IPS-18a (cell line): Measurements from ENCODE around the gene C14orf93.

Experiments
- H3K27ac ChIP-seq: one replicate; pipeline ENCODE4 v1.5.1; 2013; ENCODE audit warnings: low read length
- H3K27me3 ChIP-seq: one replicate; pipeline ENCODE4 v1.6.1; 2013; ENCODE audit warnings: mild to moderate bottlenecking, low read length; ENCODE audit not compliant: control insufficient read depth, insufficient read depth
- H3K36me3 ChIP-seq: one replicate; pipeline ENCODE4 v1.6.1; 2013; ENCODE audit warnings: low read depth, low read length; ENCODE audit not compliant: control insufficient read depth
- H3K4me1 ChIP-seq: one replicate; pipeline ENCODE4 v1.6.1; 2013; ENCODE audit warnings: low read depth, low read length; ENCODE audit not compliant: control insufficient read depth
- H3K4me3 ChIP-seq: one replicate; pipeline ENCODE4 v1.5.1; 2013; ENCODE audit warnings: low read length
- H3K9ac ChIP-seq: one replicate; pipeline ENCODE4 v1.6.1; 2013; ENCODE audit warnings: mild to moderate bottlenecking, low read length, moderate library complexity
- H3K9me3 ChIP-seq: one replicate; pipeline ENCODE4 v1.6.1; 2013; ENCODE audit warnings: low read depth, low read length; ENCODE audit not compliant: control insufficient read depth

C14orf93 gene

GRCh38 chr14:22996768-22997654 lies 12.9 kb downstream of the C14orf93 start:
- no peaks in the 10 kb centered on the region for H3K27me3 ChIP-seq
- H3K4me1 ChIP-seq: peaks cover 4% of the 10 kb centered on the region
- no peak overlapping the region for H3K9ac ChIP-seq
- no peaks in the 10 kb centered on the region for H3K36me3 ChIP-seq
- H3K9me3 ChIP-seq: no peaks in the 10 kb centered on the region
- H3K4me3 ChIP-seq: no peak overlapping the region
- H3K27ac ChIP-seq: no peak overlapping the region

- Histone ChIP-seq H3K4me3 (no peak overlapping the region), H3K4me1 (peaks cover 4% of the 10 kb centered on the region), H3K9ac (no peak overlapping the region), H3K27me3 (no peaks in the 10 kb centered on the region), H3K27ac (no peak overlapping the region), H3K9me3 (no peaks in the 10 kb centered on the region), H3K36me3 (no peaks in the 10 kb centered on the region)
These were observed 13.9 kb downstream of the C14orf93 start for GRCh38 chr14:22995889-22996625.

- Histone ChIP-seq H3K4me1 (peaks cover 4% of the 10 kb centered on the region), H3K4me3 (no peak overlapping the region), H3K9ac (no peak overlapping the region), H3K9me3 (no peaks in the 10 kb centered on the region), H3K36me3 (no peaks in the 10 kb centered on the region), H3K27me3 (no peaks in the 10 kb centered on the region), H3K27ac (no peak overlapping the region)
These were observed 15.1 kb downstream of the C14orf93 start for GRCh38 chr14:22994762-22995275.

GRCh38 chr14:22993517-22993916 lies 16.4 kb downstream of the C14orf93 start:
- H3K9ac ChIP-seq: no peak overlapping the region
- H3K36me3 ChIP-seq: no peaks in the 10 kb centered on the region
- no peak overlapping the region for H3K4me3 ChIP-seq
- H3K4me1 ChIP-seq: peaks cover 4% of the 10 kb centered on the region
- H3K9me3 ChIP-seq: no peaks in the 10 kb centered on the region
- H3K27ac ChIP-seq: no peak overlapping the region
- H3K27me3 ChIP-seq: no peaks in the 10 kb centered on the region

GRCh38 chr14:22991852-22992251 lies 18.1 kb downstream of the C14orf93 start:
- Histone ChIP-seq H3K9me3 (no peaks in the 10 kb centered on the region), H3K4me1 (peaks cover 4% of the 10 kb centered on the region), H3K27ac (no peak overlapping the region), H3K27me3 (no peaks in the 10 kb centered on the region), H3K4me3 (no peak overlapping the region), H3K9ac (no peak overlapping the region), H3K36me3 (no peaks in the 10 kb centered on the region)

- Histone ChIP-seq H3K36me3 (no peaks in the 10 kb centered on the region), H3K4me1 (no peaks in the 10 kb centered on the region), H3K27ac (no peak overlapping the region), H3K9me3 (no peaks in the 10 kb centered on the region), H3K4me3 (no peak overlapping the region), H3K9ac (no peak overlapping the region), H3K27me3 (no peaks in the 10 kb centered on the region)
These were observed 22.7 kb downstream of the C14orf93 start for GRCh38 chr14:22987291-22987690.

- Histone ChIP-seq H3K27ac (no peak overlapping the region), H3K9me3 (no peaks in the 10 kb centered on the region), H3K27me3 (no peaks in the 10 kb centered on the region), H3K4me1 (no peaks in the 10 kb centered on the region), H3K9ac (no peak overlapping the region), H3K36me3 (no peaks in the 10 kb centered on the region), H3K4me3 (no peak overlapping the region)
These were observed 23.4 kb downstream of the C14orf93 start for GRCh38 chr14:22986508-22987054.

GRCh38 chr14:22985894-22986507 lies 23.9 kb downstream of the C14orf93 start:
- H3K9me3 ChIP-seq: no peaks in the 10 kb centered on the region
- no peaks in the 10 kb centered on the region for H3K4me1 ChIP-seq
- H3K36me3 ChIP-seq: no peaks in the 10 kb centered on the region
- H3K4me3 ChIP-seq: no peak overlapping the region
- peaks cover 3% of the 10 kb centered on the region for H3K27me3 ChIP-seq
- H3K9ac ChIP-seq: no peak overlapping the region
- H3K27ac ChIP-seq: no peak overlapping the region

GRCh38 chr14:22984959-22985658 lies 24.8 kb downstream of the C14orf93 start:
- Histone ChIP-seq H3K9me3 (no peaks in the 10 kb centered on the region), H3K36me3 (no peaks in the 10 kb centered on the region), H3K4me1 (peaks cover 3% of the 10 kb centered on the region), H3K9ac (no peak overlapping the region), H3K27ac (no peak overlapping the region), H3K4me3 (no peak overlapping the region), H3K27me3 (peaks cover 4% of the 10 kb centered on the region)

GRCh38 chr14:22982477-22983245 lies 27.3 kb downstream of the C14orf93 start, which contains the start of gene AJUBA:
AJUBA (minus strand) TSS chr14:22982551; CDS start chr14:22982266, 285 bp downstream.
- peaks cover 26% of the 10 kb centered on the region for H3K4me1 ChIP-seq
- H3K9me3 ChIP-seq: no peaks in the 10 kb centered on the region
- peak within 1 kb of the TSS; percentile 71 for H3K9ac ChIP-seq
- H3K27me3 ChIP-seq: peaks cover 4% of the 10 kb centered on the region
- H3K27ac ChIP-seq: no peak within 1 kb of the TSS
- H3K36me3 ChIP-seq: peaks cover 12% of the 10 kb centered on the region
- peak within 1 kb of the TSS; percentile 75 for H3K4me3 ChIP-seq
